K562 (cell line): ENCODE measurements around the gene SCGB1D1. TPM values are rescaled to one million over a fixed set of nuclear protein-coding genes. Genes with fewer than 3 reads are reported as not detected.

Experiments
- ATAC-seq: fragments of 200-7000 bp; cut with Tn5 transposase; 3 replicates; pipeline ENCODE4 v1.9.1; 2020; ENCODE audit warnings: moderate library complexity
- BruUV-seq: library from RNA; stranded (reverse); fragments of 400-500 nt; replicated peaks from 2 replicates; lab custom pipeline; 2021; lab: Mats Ljungman, UMichigan
- CTCF ChIA-PET: fragments of 300-600 bp; formaldehyde crosslinking; extraction: SDS; loops from one replicate; lab custom pipeline; 2021; ENCODE audit warnings: low intra/inter-chr PET ratio; lab: Yijun Ruan, JAX
- POLR2A ChIA-PET: fragments of 300-600, 350-650 bp; sonication (Branson Sonifier 250); formaldehyde crosslinking; extraction: SDS; loops from one replicate; lab custom pipeline; 2021; ENCODE audit warnings: antibody characterized with exemption, inconsistent platforms; lab: Yijun Ruan, JAX
- DNase-seq, 4 experiments: peaks; one replicate each; pipeline versions ENCODE4 v3.0.0 to v3.0.0-alpha.2; 2011 to 2018; ENCODE audit warnings: low spot score in 3 of 4, mixed read lengths in 3 of 4; ENCODE audit errors: extremely low read depth in 1 of 4
- FAIRE-seq: peaks from 2 replicates; lab custom pipeline; 2011; peaks lifted over from hg19 to GRCh38; lab: Jason Lieb, UNC
- H2AFZ ChIP-seq: 2 replicates; pipeline ENCODE4 v1.6.0; 2011; ENCODE audit warnings: low read depth, low read length, control low read depth, inconsistent platforms
- H3K27ac ChIP-seq: fragments of 200-600 bp; 3 replicates; pipeline ENCODE4 v1.8.0; 2011; ENCODE audit warnings: low read depth, mild to moderate bottlenecking, control low read depth, inconsistent platforms, low read length, moderate library complexity, mixed read lengths; ENCODE audit errors: extremely low read depth
- H3K27me3 ChIP-seq, 2 experiments: fragments of 300-600 bp in 1 of 2; 2 replicates in 1 of 2; 3 replicates in 1 of 2; pipeline versions ENCODE4 v1.6.0 to v1.8.0; 2011; ENCODE audit warnings: inconsistent platforms in 2 of 2, low read length in 2 of 2, mild to moderate bottlenecking in 1 of 2, mixed read lengths in 1 of 2, moderate library complexity in 1 of 2; ENCODE audit not compliant: control insufficient read depth in 2 of 2, insufficient read depth in 2 of 2
- H3K36me3 ChIP-seq: fragments of 300-600 bp; 3 replicates; pipeline ENCODE4 v1.8.0; 2011; ENCODE audit warnings: mild to moderate bottlenecking, low read length, inconsistent platforms; ENCODE audit not compliant: control insufficient read depth, insufficient read depth
- H3K4me1 ChIP-seq, 2 experiments: fragments of 200-600 bp in 1 of 2; replicated peaks in 1 of 2; 2 replicates in 1 of 2; 3 replicates in 1 of 2; pipeline versions ENCODE4 v1.5.1 to v1.8.0; 2011; ENCODE audit warnings: inconsistent platforms in 2 of 2, low read length in 2 of 2, mild to moderate bottlenecking in 1 of 2, mixed read lengths in 1 of 2, moderate library complexity in 1 of 2; ENCODE audit not compliant: control insufficient read depth in 2 of 2, insufficient read depth in 2 of 2
- H3K4me2 ChIP-seq: 2 replicates; pipeline ENCODE4 v1.6.1; 2011; ENCODE audit warnings: low read length, control low read depth, inconsistent platforms, mixed read lengths; ENCODE audit not compliant: insufficient read depth
- H3K4me3 ChIP-seq: fragments of 200-600 bp; sonication (generic), shearing (Covaris generic); 2 replicates; pipeline ENCODE4 v1.5.1; 2016; ENCODE audit warnings: control low read depth, inconsistent platforms
- H3K79me2 ChIP-seq: fragments of 200-600 bp; 3 replicates; pipeline ENCODE4 v1.8.0; 2011; ENCODE audit warnings: low read length, inconsistent platforms; ENCODE audit not compliant: control insufficient read depth, insufficient read depth
- H3K9ac ChIP-seq, 2 experiments: 2 replicates each; pipeline versions ENCODE4 v1.6.0 to v1.6.1; 2011; ENCODE audit warnings: low read depth in 2 of 2, low read length in 2 of 2, control low read depth in 1 of 2, inconsistent platforms in 1 of 2, mild to moderate bottlenecking in 1 of 2, mixed read lengths in 1 of 2; ENCODE audit not compliant: insufficient read depth in 1 of 2
- H3K9me1 ChIP-seq: one replicate; pipeline ENCODE4 v1.6.0; 2011; ENCODE audit warnings: inconsistent platforms, mild to moderate bottlenecking, low read length, moderate library complexity; ENCODE audit not compliant: control insufficient read depth, insufficient read depth
- H3K9me3 ChIP-seq: replicated peaks from 2 replicates; pipeline ENCODE4 v1.5.1; 2011; ENCODE audit warnings: low read depth, low read length, inconsistent platforms; ENCODE audit not compliant: control insufficient read depth, insufficient read depth
- H4K20me1 ChIP-seq: replicated peaks from 2 replicates; pipeline ENCODE4 v1.6.1; 2011; ENCODE audit warnings: low read length, inconsistent platforms, mixed read lengths; ENCODE audit not compliant: control insufficient read depth, insufficient read depth
- CBX1 ChIP-seq: sonication (generic); IDR thresholded peaks from 2 replicates; pipeline ENCODE4 v1.6.1; 2016; ENCODE audit warnings: antibody characterized with exemption, low read depth, mild to moderate bottlenecking
- CBX3 ChIP-seq, 2 experiments: IDR thresholded peaks; 1 replicate in 1 of 2; 2 replicates in 1 of 2; pipeline ENCODE4 v1.6.1; 2012; ENCODE audit warnings: inconsistent platforms in 2 of 2, low read length in 2 of 2, borderline replicate concordance in 1 of 2, control low read depth in 1 of 2
- CBX5 ChIP-seq: IDR thresholded peaks from 2 replicates; pipeline ENCODE4 v1.6.1; 2014; ENCODE audit warnings: low read depth, borderline replicate concordance
- CHAMP1 ChIP-seq: fragments of 450-650 bp; IDR thresholded peaks from 2 replicates; pipeline ENCODE4 v1.6.1; 2016; ENCODE audit warnings: mild to moderate bottlenecking
- GTF2B ChIP-seq: IDR thresholded peaks from 2 replicates; pipeline ENCODE4 v1.6.1; 2011; ENCODE audit not compliant: insufficient read length; ENCODE audit errors: extremely low read depth
- PRPF4 ChIP-seq: fragments of 200-400 bp; formaldehyde crosslinking; IDR thresholded peaks from one replicate; pipeline ENCODE4 v1.6.1; 2017; ENCODE audit warnings: low read length, low read depth, mild to moderate bottlenecking; ENCODE audit not compliant: insufficient read depth, poor library complexity, severe bottlenecking
- RBM17 ChIP-seq: fragments of 200-400 bp; formaldehyde crosslinking; IDR thresholded peaks from 2 replicates; pipeline ENCODE4 v1.6.1; 2017; ENCODE audit warnings: low read depth, mild to moderate bottlenecking, low read length, borderline replicate concordance
- TARDBP ChIP-seq: fragments of 450-650 bp; IDR thresholded peaks from 2 replicates; pipeline ENCODE4 v1.6.1; 2016
- TEAD2 ChIP-seq: fragments of 450-650 bp; IDR thresholded peaks from 2 replicates; pipeline ENCODE4 v1.6.1; 2016; ENCODE audit warnings: missing genetic modification characterization, control low read depth, missing compliant biosample characterization
- TRIM28 ChIP-seq: fragments of 450-650 bp; IDR thresholded peaks from 2 replicates; pipeline ENCODE4 v1.6.1; 2017
- XRCC3 ChIP-seq: fragments of 450-650 bp; IDR thresholded peaks from 2 replicates; pipeline ENCODE4 v1.6.1; 2017; ENCODE audit warnings: mild to moderate bottlenecking, moderate library complexity
- ZBTB12 ChIP-seq: fragments of 250-450 bp; sonication (Bioruptor Pico); IDR thresholded peaks from 2 replicates; pipeline ENCODE4 v1.4.0; 2020
- ZEB2 ChIP-seq: fragments of 450-650 bp; IDR thresholded peaks from 2 replicates; pipeline ENCODE4 v1.6.1; 2016
- ZNF280A ChIP-seq: fragments of 450-650 bp; IDR thresholded peaks from 2 replicates; pipeline ENCODE4 v1.6.1; 2018; ENCODE audit warnings: mild to moderate bottlenecking, low read depth; ENCODE audit not compliant: partially characterized antibody
- ZNF561 ChIP-seq: fragments of 450-650 bp; formaldehyde crosslinking; conservative IDR thresholded peaks from 2 replicates; pipeline ENCODE4 v1.4.0; 2020; ENCODE audit warnings: mild to moderate bottlenecking, moderate library complexity
- in situ Hi-C: fragments of 300-500 bp; cut with MboI; formaldehyde crosslinking; loops from 4 replicates; pipeline ENCODE4 v1.15.0; 2018; ENCODE audit warnings: inconsistent platforms, mixed read lengths
- intact Hi-C: fragments of 100-400 bp; cut with micrococcal nuclease; formaldehyde crosslinking; loops from 2 replicates; pipeline ENCODE4 v1.14.2; 2022
- polyA plus RNA-seq, 8 experiments: library from polyadenylated mRNA; depleted of rRNA in 4 of 8; stranded (reverse) in 5 of 8; unstranded in 3 of 8; fragments of >200 nt; fragmentation: Nextera tagmentation in 2 of 8; fragmentation: Illumina TruSeq in 1 of 8; extraction: Ambion mirVana in 2 of 8; extraction: Trizol in 1 of 8; gene quantifications; 2 replicates each; pipeline versions ENCODE4 v1.2.1 to v1.2.3, GENCODE V29; 2011 to 2014; ENCODE audit warnings: inconsistent platforms in 1 of 8, missing spikeins in 1 of 8
- total RNA-seq, 7 experiments: library from RNA; depleted of rRNA in 6 of 7; stranded (reverse); fragments of >200 nt in 6 of 7; fragmentation: Illumina TruSeq in 2 of 7; extraction: Trizol in 2 of 7; gene quantifications; 2 replicates each; pipeline versions ENCODE4 v1.2.1 to v1.2.3, GENCODE V29; 2011 to 2021; ENCODE audit warnings: low replicate concordance in 1 of 7

The SCGB1D1 gene
- total and polyA plus RNA-seq, 9 of the 15 experiments (the other 6 are each of a cell fraction or from before 2014, with no cell fraction given) = not detected

- H3K4me1 ChIP-seq = no peaks in the 10 kb centered on the region
- H3K4me2 ChIP-seq = no peak overlapping the region
- intact Hi-C loops = no loop called here
- no peaks in the 10 kb centered on the region for H3K36me3 ChIP-seq
- no peak overlapping the region for H2AFZ ChIP-seq
- no TSS peak for BruUV-seq
- peaks cover 4% of the 10 kb centered on the region; the same call in 1 of the 2 replicates for H3K9me3 ChIP-seq
- no peaks in the 10 kb centered on the region for H4K20me1 ChIP-seq
- no peak for FAIRE-seq
- ChIA-PET CTCF (no interaction called here), POLR2A (no interaction called here)
- no peak for DNase-seq
- TF ChIP-seq TRIM28 (peak; percentile 84), XRCC3 (0 out of 2 replicates have a peak, but pooled peaks have one; percentile 53), TARDBP (no peak), CBX5 (peak; percentile 88; the same call in 1 of the 2 replicates), GTF2B (no peak), RBM17 (no peak), CBX3 (IDR thresholded peaks at IDR 0.05; ENCODE audit: borderline replicate concordance in 1 of 2, low read length in 2 of 2) (peak in 1 of 2 experiments; percentile 94; a peak in 2 of 3 replicates), ZNF280A (peak; percentile 96), TEAD2 (no peak), CBX1 (peak; percentile 49; the same call in 1 of the 2 replicates), CHAMP1 (no peak), ZBTB12 (CRISPR knock-in tag) (no peak), ZNF561 (peak; percentile 82; the same call in 1 of the 2 replicates), PRPF4 (no peak), ZEB2 (0 out of 2 replicates have a peak, but pooled peaks have one; percentile 28)
- no peak overlapping the region for H3K9ac ChIP-seq
- no peaks in the 10 kb centered on the region for H3K9me1 ChIP-seq
- H3K27me3 ChIP-seq = peaks cover 0 to 1% of the 10 kb centered on the region in 2 experiments; a peak in 1 of 5 replicates
- H3K4me3 ChIP-seq = no peak overlapping the region
- in situ Hi-C loops = no loop called here
- no peaks in the 10 kb centered on the region for H3K79me2 ChIP-seq
- no peak overlapping the region for H3K27ac ChIP-seq
- ATAC-seq = no peak
Measured at GRCh38 chr11:62223095-62223494, 33.1 kb downstream of the SCGB1D1 start.
